Activated CD8-positive, alpha-beta memory T cell treated with anti-CD3 and anti-CD28 coated beads for 1 hour (primary cell): Measurements from ENCODE around the gene BCAP29.

ENCODE experiments used
- DNase-seq, 2 donors: peaks; one replicate each; pipeline ENCODE4 v3.0.0-alpha.2; 2020; ENCODE audit warnings: low read depth in 1 of 2; ENCODE audit errors: extremely low read depth in 1 of 2

Gene BCAP29

DNA sequence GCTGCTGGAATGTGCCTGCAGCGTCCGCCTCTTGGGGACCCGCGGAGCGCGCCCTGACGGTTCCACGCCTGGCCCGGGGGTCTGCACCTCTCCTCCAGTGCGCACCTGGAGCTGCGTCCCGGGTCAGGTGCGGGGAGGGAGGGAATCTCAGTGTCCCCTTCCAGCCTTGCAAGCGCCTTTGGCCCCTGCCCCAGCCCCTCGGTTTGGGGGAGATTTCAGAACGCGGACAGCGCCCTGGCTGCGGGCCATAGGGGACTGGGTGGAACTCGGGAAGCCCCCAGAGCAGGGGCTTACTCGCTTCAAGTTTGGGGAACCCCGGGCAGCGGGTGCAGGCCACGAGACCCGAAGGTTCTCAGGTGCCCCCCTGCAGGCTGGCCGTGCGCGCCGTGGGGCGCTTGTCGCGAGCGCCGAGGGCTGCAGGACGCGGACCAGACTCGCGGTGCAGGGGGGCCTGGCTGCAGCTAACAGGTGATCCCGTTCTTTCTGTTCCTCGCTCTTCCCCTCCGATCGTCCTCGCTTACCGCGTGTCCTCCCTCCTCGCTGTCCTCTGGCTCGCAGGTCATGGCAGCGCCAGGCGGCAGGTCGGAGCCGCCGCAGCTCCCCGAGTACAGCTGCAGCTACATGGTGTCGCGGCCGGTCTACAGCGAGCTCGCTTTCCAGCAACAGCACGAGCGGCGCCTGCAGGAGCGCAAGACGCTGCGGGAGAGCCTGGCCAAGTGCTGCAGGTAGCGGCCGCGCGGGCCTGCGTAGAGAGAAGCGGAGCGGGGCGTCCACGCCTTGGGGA lies 81.2 kb downstream of the BCAP29 start:
- no peak for DNase-seq

DNA sequence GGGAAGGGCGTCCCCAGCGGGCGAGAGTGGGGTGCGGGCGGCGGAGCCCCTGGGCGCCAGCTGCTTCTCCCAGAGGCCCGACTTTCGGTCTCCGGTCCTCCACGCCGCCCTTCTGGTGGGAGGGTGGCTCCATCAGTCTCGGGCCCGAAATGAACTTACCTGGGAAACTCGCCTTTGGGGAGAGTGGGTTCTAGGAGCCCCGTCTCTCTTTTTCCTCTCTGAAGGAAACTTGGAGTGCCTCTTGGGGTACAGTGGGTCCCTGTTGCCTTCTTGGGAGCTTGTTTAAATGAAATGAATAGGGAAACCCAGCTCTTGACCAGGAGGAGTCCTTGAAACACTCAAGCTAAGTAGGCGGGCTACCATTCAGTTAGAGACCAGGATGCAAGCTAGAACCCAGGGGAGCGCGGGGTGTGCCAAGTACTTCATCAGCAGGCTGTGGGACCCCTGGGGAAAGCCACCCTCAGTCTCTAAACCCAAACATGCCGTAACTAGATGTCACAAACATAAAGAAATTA lies 81.9 kb downstream of the BCAP29 start:
- no peak for DNase-seq

DNA sequence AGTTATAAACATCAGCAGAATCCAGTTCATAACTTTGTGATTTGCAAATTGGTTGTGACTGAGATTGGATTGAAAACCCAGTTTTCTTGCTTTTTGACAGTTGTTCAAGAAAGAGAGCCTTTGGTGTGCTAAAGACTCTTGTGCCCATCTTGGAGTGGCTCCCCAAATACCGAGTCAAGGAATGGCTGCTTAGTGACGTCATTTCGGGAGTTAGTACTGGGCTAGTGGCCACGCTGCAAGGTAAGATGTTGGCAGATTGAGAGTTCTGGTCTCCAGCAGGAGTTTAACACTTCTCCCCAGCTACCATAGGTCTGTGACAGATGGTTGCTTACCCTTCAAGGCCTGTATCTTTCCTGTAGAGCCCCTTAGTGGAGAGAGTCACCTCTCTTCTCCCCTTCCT lies 83.2 kb downstream of the BCAP29 start:
- DNase-seq = no peak

DNA sequence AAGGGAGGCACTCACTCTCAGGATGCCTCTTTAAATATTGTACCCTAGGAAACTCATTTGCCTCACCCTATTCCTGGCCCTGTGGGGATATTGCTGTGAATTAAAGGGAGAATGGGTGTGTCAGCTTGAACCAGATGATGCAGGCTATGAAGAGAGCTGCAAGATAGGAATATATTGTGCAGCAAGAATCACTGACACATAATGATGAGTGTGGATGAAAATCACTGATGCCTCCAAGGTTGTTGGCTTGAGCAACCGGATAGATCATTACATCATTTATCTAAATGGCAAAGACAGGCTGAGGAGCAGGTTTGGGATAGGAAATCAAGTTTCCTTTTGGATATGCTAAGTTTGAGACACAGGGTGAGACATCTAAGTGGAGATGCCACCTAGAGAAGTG lies 86.7 kb downstream of the BCAP29 start:
- no peak for DNase-seq

DNA sequence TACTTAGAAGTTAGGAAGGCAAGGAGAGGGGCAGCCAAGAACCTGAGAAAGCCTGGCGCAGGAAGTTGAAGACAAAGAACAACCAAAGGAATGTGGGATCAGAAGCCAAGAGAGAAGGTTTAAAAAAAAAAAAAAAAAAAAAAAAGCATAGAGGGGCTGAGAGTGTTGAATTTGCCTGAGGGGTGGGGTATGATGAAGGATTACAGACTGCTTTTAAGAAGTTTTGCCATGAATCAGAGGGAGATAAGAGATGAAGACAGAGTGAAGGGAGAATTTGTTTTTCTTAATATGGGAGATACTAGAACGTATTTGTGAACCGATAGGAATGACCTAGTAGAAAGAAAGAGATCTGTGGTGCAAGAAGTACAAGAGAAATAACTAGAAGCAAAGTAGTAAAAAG lies 87.3 kb downstream of the BCAP29 start:
- no peak for DNase-seq

DNA sequence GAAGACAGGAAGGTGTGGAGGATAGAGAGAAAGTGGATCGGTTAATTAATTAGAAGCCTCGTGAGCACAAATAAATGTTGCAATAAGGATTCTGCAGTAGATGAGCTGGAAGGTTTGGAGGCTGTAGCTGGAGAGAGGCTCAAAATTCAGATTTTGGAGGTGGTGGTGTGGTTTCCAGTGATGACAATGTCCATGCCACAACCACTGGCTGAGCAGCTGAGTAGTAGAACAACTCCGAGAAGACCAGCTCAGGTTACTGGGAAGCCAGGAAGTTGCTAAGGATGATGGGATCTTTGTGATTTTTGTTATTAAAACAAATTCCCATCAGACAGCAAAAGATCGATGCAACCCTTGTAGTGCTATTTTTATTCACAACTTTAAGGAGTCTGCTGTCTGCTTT lies 88.2 kb downstream of the BCAP29 start:
- DNase-seq = no peak
